HG02759 (cell line): ENCODE data around the gene TAS2R16.
"Not testable (repeated sequence)": the region's sequence is repeated elsewhere in the genome, so short reads cannot be mapped to it uniquely, and the experiment has no call there.

Experiments
- ATAC-seq: cut with Tn5 transposase; IDR thresholded peaks from one replicate; pipeline ENCODE4 v1.9.1; 2021; ENCODE audit warnings: mild to moderate bottlenecking, moderate library complexity; ENCODE audit not compliant: unreplicated experiment

Gene TAS2R16

GRCh38 chr7:122974229-122974628, 21.3 kb downstream of the TAS2R16 start:
- no peak for ATAC-seq

DNA sequence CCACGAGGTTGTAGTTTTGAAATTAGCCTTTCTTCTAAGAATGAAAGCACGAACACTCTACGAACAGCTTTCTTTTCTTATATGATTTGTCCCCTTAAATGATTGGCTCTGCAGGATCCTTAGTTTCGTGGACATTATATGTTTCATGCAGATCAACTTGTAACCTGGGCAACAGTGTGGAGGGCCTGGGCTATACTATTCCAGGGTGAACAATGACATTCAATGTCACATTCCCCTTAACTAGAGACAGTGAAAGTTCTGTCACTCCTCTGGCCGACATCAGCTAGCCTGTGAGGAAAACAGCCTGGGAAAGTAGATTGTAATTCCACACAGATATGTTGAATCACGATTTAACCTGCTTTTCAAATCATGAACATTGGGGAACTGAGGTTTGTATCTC, 23.4 kb downstream of the TAS2R16 start:
- no peak for ATAC-seq

DNA sequence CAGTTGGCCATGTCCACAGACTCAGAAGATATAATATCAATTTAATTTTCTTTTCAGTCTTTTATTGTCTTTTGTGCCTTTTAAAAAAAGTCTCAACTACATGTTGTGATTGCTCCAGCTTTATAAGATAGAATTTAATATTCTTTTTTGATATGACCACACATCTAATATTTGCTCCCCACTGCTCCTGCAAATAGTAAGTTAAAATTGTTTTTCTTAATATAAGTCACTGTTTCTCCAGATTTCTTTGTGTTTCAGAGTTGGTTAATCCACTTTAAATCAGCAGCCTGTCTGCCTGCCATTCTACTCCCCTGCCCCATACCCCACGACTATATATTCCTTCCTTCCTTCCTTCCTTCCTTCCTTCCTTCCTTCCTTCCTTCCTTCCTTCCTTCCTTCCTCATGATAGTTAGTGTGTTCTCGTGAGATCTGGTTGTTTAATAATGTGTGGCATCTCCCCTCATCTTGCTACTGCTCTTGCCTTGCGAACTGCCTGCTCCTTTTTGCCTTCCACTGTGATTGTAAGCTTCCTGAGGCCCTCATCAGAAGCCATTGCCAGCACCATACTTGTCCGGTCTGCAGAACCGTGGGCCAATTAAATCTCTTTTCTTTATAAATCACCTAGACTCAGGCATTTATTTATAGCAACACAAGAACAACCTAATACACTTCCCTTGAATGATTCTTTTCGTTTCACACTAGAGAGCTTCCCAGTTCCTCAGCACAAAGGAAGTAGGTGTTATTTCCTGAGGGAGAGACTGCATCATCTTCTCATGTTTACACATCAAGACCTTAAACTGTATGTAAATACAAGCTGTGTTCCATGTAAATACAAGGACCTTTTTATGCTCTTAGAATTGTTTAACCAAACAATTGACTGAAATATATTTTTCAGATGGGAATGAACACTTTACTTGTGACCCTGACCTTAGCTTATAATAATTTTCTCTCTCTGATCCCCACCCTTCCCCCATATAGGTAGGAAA, 24.5 kb downstream of the TAS2R16 start:
- no peak for ATAC-seq

GRCh38 chr7:122968389-122968788, 27.1 kb downstream of the TAS2R16 start:
- ATAC-seq: no peak

DNA sequence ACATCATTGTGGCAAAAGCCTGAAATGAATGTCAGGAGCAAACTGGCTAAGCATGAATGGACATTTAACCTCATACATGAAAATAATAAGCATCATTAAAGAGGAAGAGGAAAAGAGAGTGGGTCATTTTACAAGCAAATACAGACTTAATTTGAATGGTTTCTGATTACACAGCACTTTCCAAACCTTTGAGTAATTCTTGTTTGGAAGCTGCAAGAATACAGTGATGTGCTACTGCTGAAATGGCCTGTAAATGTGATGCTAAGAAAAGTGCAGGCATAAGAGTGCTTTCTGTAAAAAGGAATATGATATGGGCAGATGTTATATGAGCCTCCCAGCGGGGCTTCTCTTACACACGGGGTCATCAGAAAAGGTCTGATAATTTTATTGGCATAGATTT, 30.2 kb downstream of the TAS2R16 start:
- ATAC-seq: no peak

- not testable (repeated sequence) for ATAC-seq
These were observed 41.8 kb downstream of the TAS2R16 start for GRCh38 chr7:122953678-122954077.

GRCh38 chr7:122951006-122951405, 44.5 kb downstream of the TAS2R16 start:
- no peak for ATAC-seq

DNA sequence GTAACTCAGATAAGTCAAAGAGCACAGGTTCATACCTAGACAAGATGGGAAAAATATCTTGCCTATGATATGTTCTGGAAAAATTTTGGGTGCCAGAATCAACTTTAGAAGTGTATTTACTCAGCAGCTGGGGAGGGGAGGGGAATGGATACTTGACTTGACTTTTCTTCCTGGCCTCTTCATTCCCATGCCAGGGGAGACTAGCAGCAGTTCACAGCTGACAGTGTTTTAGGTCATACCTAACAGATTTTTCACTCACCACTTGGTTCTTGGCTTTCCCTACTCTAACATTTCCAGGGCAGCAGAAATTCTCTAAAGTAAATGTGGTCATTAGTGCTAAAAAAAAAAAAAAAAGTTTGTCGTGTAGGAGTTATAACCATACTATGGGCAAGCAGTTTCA, 46.3 kb downstream of the TAS2R16 start:
- no peak for ATAC-seq
